Epithelial cell of proximal tubule (primary cell): ENCODE measurements around the gene CALD1. TPM values are rescaled to one million over a fixed set of nuclear protein-coding genes. Genes with fewer than 3 reads are reported as not detected.

Source experiments
- DNase-seq: peaks from one replicate; pipeline ENCODE4 v3.0.0-alpha.2; 2011; ENCODE audit warnings: low read depth
- H3K4me3 ChIP-seq: 2 replicates; pipeline ENCODE4 v1.5.1; 2011; ENCODE audit warnings: low read depth, mild to moderate bottlenecking, low read length
- CTCF ChIP-seq: conservative IDR thresholded peaks from 2 replicates; pipeline ENCODE4 v1.5.1; 2012; ENCODE audit warnings: low read depth, mild to moderate bottlenecking, low read length
- total RNA-seq: library from RNA; depleted of rRNA; stranded (reverse); fragments of >200 nt; gene quantifications from 2 replicates; pipeline ENCODE4 v1.2.3, GENCODE V29; 2015

Gene CALD1
- total RNA-seq, 1 donor from 2014 or later, result 140 TPM

DNA sequence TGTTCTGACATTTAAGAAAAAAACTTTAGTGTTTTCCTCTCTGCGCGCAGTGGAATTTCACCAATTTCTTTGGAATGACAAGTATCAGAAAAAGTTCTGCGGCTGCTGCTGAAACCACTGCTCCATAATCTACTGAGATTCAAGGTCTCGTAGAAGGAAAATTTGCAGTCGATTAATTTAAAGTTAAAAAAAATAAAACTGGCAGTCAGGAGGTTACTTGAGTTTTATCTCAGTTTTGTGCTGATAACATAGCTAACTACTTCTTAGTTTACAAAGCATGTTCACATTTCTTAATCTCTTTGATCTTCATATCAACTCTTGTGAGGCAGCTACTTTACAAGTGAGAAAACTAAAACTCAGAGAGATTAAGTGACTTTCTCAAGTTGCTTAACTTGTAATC is 18.2 kb upstream of the CALD1 start:
- H3K4me3 ChIP-seq, result no peak overlapping the region
- no peak for TF ChIP-seq CTCF
- no peak for DNase-seq

GRCh38 chr7:134763960-134764359 is 15.5 kb upstream of the CALD1 start:
- no peak for TF ChIP-seq CTCF
- DNase-seq, result no peak
- H3K4me3 ChIP-seq, result no peak overlapping the region

GRCh38 chr7:134764365-134764764 is 15.1 kb upstream of the CALD1 start:
- H3K4me3 ChIP-seq, result no peak overlapping the region
- TF ChIP-seq CTCF, result no peak

GRCh38 chr7:134766779-134767519 is 12.5 kb upstream of the CALD1 start:
- no peak overlapping the region for H3K4me3 ChIP-seq
- DNase-seq, result no peak
- TF ChIP-seq CTCF, result no peak

More at GRCh38 chr7:134764365-134764764, 15.1 kb upstream of the CALD1 start:
- no peak for DNase-seq

GRCh38 chr7:134767520-134768168 is 11.8 kb upstream of the CALD1 start:
- DNase-seq, result no peak
- no peak for TF ChIP-seq CTCF
- no peak overlapping the region for H3K4me3 ChIP-seq

DNA sequence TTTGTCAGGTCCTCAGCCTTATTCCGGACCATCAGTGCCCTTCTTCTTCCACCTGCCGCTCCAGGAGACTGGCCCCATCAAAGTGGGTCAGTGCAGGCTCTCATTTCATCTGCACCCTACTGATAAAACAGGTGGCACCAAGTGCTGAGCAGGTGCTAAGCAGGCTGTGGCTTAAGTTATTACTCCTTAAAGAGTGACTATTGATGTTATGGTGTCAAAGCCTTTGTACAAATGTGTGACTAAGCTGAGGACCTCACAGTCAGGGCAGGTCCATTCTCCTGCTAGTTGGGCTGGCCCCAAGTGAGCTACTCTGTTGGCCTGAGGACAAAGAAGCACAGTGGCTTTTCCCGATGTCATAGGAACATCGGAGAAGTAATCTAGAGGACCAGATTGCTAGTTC is 11.2 kb upstream of the CALD1 start:
- no peak for DNase-seq
- TF ChIP-seq CTCF, result no peak
- no peak overlapping the region for H3K4me3 ChIP-seq

- no peak for TF ChIP-seq CTCF
- no peak overlapping the region for H3K4me3 ChIP-seq
- DNase-seq, result no peak
These were observed 8.8 kb upstream of the CALD1 start for GRCh38 chr7:134770676-134771075.
